Measurements from ENCODE around the gene BACE2.

Gene BACE2

DNA sequence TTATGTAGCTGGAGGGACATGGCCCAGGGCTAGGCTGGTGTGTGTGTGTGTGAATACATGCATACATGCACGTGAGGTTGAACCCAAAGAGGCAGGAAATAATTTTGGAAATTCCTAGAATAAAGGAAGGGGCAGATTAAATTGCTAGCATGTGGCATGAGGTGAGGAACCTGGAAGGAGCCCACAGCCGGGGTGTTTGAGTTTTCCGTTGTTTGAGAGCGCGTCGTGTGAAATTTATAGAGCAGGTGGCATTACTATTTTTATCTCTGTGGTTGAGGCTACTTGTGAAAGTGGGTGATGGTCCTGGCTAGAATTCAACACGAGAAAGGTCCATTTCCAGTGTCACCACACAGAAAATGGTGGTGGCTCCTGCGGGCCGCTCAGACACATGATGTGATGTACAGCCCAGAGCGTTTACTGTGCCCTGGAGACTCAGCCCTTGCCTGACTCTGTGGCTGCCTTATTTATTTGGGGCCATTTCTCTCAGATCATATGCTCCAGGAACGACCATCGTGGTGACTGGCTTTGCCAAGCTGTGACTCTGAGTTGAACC, 48.0 kb downstream of the BACE2 start:
- TF ChIP-seq TCF4 (CRISPR knock-in tag; IDR thresholded peaks at IDR 0.05; ENCODE audit: borderline replicate concordance): no peak
- ATAC-seq: no peak

DNA sequence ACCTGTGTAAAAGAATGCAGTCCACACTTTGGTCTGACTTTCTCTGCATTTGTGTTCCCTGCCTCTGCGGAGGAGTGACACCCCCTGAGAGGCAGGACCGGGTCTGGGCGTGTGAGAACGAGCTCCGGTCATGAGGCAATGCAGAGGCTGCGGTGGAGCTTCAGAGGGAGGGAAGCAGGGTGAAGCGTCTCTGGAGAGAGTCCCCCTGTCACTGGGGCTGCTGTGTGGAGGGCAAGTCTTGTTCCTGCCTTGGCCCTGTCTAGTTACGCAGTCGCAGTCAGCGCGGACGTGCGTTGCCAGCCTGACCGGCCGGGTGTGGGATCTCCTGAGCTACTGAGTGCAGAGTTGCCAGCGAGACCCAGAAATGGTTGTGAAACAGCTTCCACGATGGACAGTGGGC, 48.5 kb downstream of the BACE2 start:
- TF ChIP-seq ZFP3 (CRISPR knock-in tag; IDR thresholded peaks at IDR 0.05) (no peak), TCF4 (CRISPR knock-in tag; IDR thresholded peaks at IDR 0.05; ENCODE audit: borderline replicate concordance) (no peak), RARB (CRISPR knock-in tag; IDR thresholded peaks at IDR 0.05) (no peak), CSDC2 (CRISPR knock-in tag; IDR thresholded peaks at IDR 0.05) (no peak), ISL1 (CRISPR knock-in tag; IDR thresholded peaks at IDR 0.05) (no peak), ESRRG (CRISPR knock-in tag; IDR thresholded peaks at IDR 0.05) (no peak), ZNF565 (CRISPR knock-in tag; conservative IDR thresholded peaks at IDR 0.05; ENCODE audit: low read depth) (no peak), PPARA (CRISPR knock-in tag; IDR thresholded peaks at IDR 0.05; ENCODE audit: borderline replicate concordance) (no peak), TSHZ2 (CRISPR knock-in tag; IDR thresholded peaks at IDR 0.05) (no peak), ARNTL (CRISPR knock-in tag; IDR thresholded peaks at IDR 0.05; ENCODE audit: borderline replicate concordance, low read depth) (no peak), SNAI2 (CRISPR knock-in tag; IDR thresholded peaks at IDR 0.05) (no peak), ZNF8 (CRISPR knock-in tag; IDR thresholded peaks at IDR 0.05) (no peak), TOX (CRISPR knock-in tag; IDR thresholded peaks at IDR 0.05; ENCODE audit: borderline replicate concordance) (no peak), ZNF70 (CRISPR knock-in tag; IDR thresholded peaks at IDR 0.05) (no peak), OSR1 (CRISPR knock-in tag; IDR thresholded peaks at IDR 0.05) (no peak)
- TF ChIP-seq, protein P1, sequence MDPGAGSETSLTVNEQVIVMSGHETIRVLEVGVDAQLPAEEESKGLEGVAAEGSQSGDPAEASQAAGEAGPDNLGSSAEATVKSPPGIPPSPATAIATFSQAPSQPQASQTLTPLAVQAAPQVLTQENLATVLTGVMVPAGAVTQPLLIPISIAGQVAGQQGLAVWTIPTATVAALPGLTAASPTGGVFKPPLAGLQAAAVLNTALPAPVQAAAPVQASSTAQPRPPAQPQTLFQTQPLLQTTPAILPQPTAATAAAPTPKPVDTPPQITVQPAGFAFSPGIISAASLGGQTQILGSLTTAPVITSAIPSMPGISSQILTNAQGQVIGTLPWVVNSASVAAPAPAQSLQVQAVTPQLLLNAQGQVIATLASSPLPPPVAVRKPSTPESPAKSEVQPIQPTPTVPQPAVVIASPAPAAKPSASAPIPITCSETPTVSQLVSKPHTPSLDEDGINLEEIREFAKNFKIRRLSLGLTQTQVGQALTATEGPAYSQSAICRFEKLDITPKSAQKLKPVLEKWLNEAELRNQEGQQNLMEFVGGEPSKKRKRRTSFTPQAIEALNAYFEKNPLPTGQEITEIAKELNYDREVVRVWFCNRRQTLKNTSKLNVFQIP (CRISPR knock-in tag; IDR thresholded peaks at IDR 0.05; ENCODE audit: borderline replicate concordance, low read depth): no peak
- ATAC-seq: no peak

- no peak for ATAC-seq
- TF ChIP-seq ZFP30 (CRISPR knock-in tag; IDR thresholded peaks at IDR 0.05) (no peak), BACH2 (CRISPR knock-in tag; IDR thresholded peaks at IDR 0.05; ENCODE audit: borderline replicate concordance) (no peak), ZNF565 (CRISPR knock-in tag; conservative IDR thresholded peaks at IDR 0.05; ENCODE audit: low read depth) (no peak), RARB (CRISPR knock-in tag; IDR thresholded peaks at IDR 0.05) (no peak), CREB5 (CRISPR knock-in tag; IDR thresholded peaks at IDR 0.05; ENCODE audit: low read depth) (no peak), TSHZ2 (CRISPR knock-in tag; IDR thresholded peaks at IDR 0.05) (no peak), ARNTL (CRISPR knock-in tag; IDR thresholded peaks at IDR 0.05; ENCODE audit: borderline replicate concordance, low read depth) (no peak), CSDC2 (CRISPR knock-in tag; IDR thresholded peaks at IDR 0.05) (no peak), ZNF8 (CRISPR knock-in tag; IDR thresholded peaks at IDR 0.05) (no peak), ESRRG (CRISPR knock-in tag; IDR thresholded peaks at IDR 0.05) (no peak), PPARA (CRISPR knock-in tag; IDR thresholded peaks at IDR 0.05; ENCODE audit: borderline replicate concordance) (no peak)
- TF ChIP-seq, protein P2, sequence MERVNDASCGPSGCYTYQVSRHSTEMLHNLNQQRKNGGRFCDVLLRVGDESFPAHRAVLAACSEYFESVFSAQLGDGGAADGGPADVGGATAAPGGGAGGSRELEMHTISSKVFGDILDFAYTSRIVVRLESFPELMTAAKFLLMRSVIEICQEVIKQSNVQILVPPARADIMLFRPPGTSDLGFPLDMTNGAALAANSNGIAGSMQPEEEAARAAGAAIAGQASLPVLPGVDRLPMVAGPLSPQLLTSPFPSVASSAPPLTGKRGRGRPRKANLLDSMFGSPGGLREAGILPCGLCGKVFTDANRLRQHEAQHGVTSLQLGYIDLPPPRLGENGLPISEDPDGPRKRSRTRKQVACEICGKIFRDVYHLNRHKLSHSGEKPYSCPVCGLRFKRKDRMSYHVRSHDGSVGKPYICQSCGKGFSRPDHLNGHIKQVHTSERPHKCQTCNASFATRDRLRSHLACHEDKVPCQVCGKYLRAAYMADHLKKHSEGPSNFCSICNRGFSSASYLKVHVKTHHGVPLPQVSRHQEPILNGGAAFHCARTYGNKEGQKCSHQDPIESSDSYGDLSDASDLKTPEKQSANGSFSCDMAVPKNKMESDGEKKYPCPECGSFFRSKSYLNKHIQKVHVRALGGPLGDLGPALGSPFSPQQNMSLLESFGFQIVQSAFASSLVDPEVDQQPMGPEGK (CRISPR knock-in tag; IDR thresholded peaks at IDR 0.05; ENCODE audit: borderline replicate concordance): no peak
- TF ChIP-seq, protein P1 (CRISPR knock-in tag; IDR thresholded peaks at IDR 0.05; ENCODE audit: borderline replicate concordance, low read depth): no peak
Observed at GRCh38 chr21:41217671-41218385, 49.9 kb downstream of the BACE2 start.

Measured in SK-N-SH treated with all-trans-retinoic acid at 6 μM for 48 hours (cell line).